Panc1 (cell line): ENCODE results near the gene SLC1A2.

Experiments
- CTCF ChIP-seq: fragments of 450-650 bp; IDR thresholded peaks from 2 replicates; pipeline ENCODE4 v1.5.1; 2017; ENCODE audit warnings: mild to moderate bottlenecking
- TCF7L2 ChIP-seq: IDR thresholded peaks from 2 replicates; pipeline ENCODE4 v1.6.1; 2011; ENCODE audit warnings: mild to moderate bottlenecking, low read depth, low read length, inconsistent platforms

DNA sequence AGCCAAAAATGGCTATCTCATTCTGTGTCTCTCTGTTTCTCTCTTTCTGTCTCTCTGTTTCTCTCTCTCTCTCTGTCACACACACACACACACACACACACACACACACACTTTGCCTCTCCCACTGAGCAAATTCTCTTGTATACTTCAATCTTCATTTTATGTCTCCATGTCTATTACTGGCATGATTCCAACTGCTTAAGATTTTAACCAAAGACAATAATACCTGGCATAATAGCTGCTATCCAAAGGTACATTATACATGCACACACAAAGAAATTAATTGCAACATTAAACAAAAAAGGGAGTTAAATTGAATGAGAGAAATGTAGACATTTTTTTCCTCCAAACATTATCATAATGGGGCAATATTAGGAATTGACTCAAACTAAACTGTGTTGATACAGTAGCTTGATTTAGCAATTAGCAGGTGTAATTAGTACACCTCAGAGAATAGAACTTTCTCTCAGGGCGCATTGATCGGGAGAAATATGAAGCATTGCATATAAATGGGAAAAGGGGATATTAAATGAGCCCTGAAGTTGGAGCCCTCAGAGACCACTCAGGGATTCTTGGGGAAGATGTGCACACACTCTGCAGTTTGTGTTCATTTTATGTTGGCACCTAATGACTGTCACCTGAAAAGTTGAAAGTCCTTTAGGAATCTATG lies 17.4 kb upstream of the SLC1A2 start:
- TF ChIP-seq CTCF (no peak), TCF7L2 (no peak)
